H1 (cell line): ENCODE data around the gene TNS3. TPM values are rescaled to one million over a fixed set of nuclear protein-coding genes. Genes with fewer than 3 reads are reported as not detected.

Source experiments
- FOSL1 ChIP-seq: IDR thresholded peaks from 2 replicates; pipeline ENCODE4 v1.6.1; 2011; ENCODE audit warnings: mild to moderate bottlenecking, low read depth, low read length, moderate library complexity; ENCODE audit not compliant: insufficient read depth
- GTF2F1 ChIP-seq: IDR thresholded peaks from 2 replicates; pipeline ENCODE4 v1.6.1; 2012; ENCODE audit warnings: low read depth, low read length, improper control_type of control experiment, borderline replicate concordance
- JUN ChIP-seq: IDR thresholded peaks from 2 replicates; pipeline ENCODE4 v1.6.1; 2011; ENCODE audit warnings: low read depth, mild to moderate bottlenecking, improper control_type of control experiment, low read length
- NRF1 ChIP-seq: IDR thresholded peaks from 2 replicates; pipeline ENCODE4 v1.6.1; 2011; ENCODE audit warnings: mild to moderate bottlenecking, low read depth, low read length, improper control_type of control experiment
- SIX5 ChIP-seq: IDR thresholded peaks from 2 replicates; pipeline ENCODE4 v1.6.1; 2011; ENCODE audit warnings: mild to moderate bottlenecking, low read depth, low read length
- SP2 ChIP-seq: IDR thresholded peaks from 2 replicates; pipeline ENCODE4 v1.6.1; 2012; ENCODE audit warnings: mild to moderate bottlenecking, low read length, inconsistent platforms
- TAF1 ChIP-seq: IDR thresholded peaks from 2 replicates; pipeline ENCODE4 v1.6.1; 2011; ENCODE audit warnings: mild to moderate bottlenecking, low read depth, low read length
- TCF12 ChIP-seq: IDR thresholded peaks from 2 replicates; pipeline ENCODE4 v1.6.1; 2011; ENCODE audit warnings: low read depth, mild to moderate bottlenecking, low read length
- ZNF274 ChIP-seq: IDR thresholded peaks from 2 replicates; pipeline ENCODE4 v1.7.0; 2012; ENCODE audit warnings: low read length, borderline replicate concordance; ENCODE audit errors: extremely low read depth
- polyA plus RNA-seq, 7 experiments: library from polyadenylated mRNA; depleted of rRNA in 3 of 7; stranded (reverse) in 5 of 7; unstranded in 2 of 7; fragments of >200 nt in 5 of 7; fragments of 200-250 nt in 2 of 7; gene quantifications; 1 replicate in 5 of 7; 2 replicates in 1 of 7; 4 replicates in 1 of 7; pipeline versions ENCODE4 v1.2.1 to v1.2.3, GENCODE V29; 2011 to 2013; ENCODE audit warnings: missing spikeins in 2 of 7, mixed read lengths in 2 of 7
- total RNA-seq: library from RNA; stranded (reverse); fragmentation: NEBNext Ultra II Directional; extraction: Animal tissue kit (Norgen Biotek cat#: 25700); gene quantifications from 2 replicates; pipeline ENCODE4 v1.2.1, GENCODE V29; 2021
- TF ChIP-seq, protein P1 (sequence below): IDR thresholded peaks from 2 replicates; pipeline ENCODE4 v1.6.1; 2012; ENCODE audit warnings: inconsistent platforms

Gene TNS3
- total and polyA plus RNA-seq, 2 of the 8 experiments (the other 6 are each of a cell fraction or from before 2014, with no cell fraction given): 11.9 to 24.2 TPM

DNA sequence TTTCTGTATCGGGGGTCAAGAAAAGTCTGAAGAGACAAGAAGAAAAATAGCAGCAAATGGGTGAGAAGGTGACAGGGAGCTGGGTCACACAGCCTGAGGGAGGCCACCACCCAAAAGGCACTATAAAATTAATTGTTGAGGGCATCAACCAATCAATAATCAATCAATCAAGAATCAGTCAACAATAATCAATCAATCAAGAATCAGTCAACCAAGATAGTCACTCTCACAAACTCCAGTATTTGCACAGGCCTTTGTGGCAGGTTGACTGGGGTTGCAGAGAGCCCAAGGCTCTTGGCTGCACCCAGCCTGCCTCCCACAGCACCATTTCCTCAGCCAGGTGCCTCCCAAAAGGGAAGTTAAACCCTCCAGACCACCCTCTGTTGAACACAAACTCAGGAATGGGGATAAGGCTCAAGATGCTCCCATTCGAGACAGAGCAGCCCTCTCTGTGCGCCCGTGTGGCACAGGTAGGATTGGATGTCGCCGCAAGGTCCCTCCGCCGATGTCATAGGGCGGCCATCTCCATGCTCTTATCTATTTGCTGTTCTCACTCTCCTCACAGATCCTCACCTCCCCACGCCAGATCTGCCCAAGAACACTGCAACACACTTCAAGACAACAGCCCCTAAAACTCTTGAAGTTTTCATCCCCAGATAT, 64.0 kb downstream of the TNS3 start (continued):
- TF ChIP-seq, protein P1, sequence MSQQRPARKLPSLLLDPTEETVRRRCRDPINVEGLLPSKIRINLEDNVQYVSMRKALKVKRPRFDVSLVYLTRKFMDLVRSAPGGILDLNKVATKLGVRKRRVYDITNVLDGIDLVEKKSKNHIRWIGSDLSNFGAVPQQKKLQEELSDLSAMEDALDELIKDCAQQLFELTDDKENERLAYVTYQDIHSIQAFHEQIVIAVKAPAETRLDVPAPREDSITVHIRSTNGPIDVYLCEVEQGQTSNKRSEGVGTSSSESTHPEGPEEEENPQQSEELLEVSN: no peak
- TF ChIP-seq FOSL1: no peak
- TF ChIP-seq GTF2F1: no peak
- no peak for TF ChIP-seq NRF1
- TF ChIP-seq ZNF274: no peak
- TF ChIP-seq TAF1: no peak
- TF ChIP-seq TCF12: no peak
- TF ChIP-seq SIX5: no peak
- no peak for TF ChIP-seq JUN
- no peak for TF ChIP-seq SP2
